Measurements from ENCODE around the gene SLC44A2. TPM values are rescaled to one million over a fixed set of nuclear protein-coding genes. Genes with fewer than 3 reads are reported as not detected.
A peak's percentile ranks its signal among the peaks of the same experiment; 100 is the strongest.

The SLC44A2 gene
- total and polyA plus RNA-seq, 2 of the 13 experiments (the other 11 are each of a cell fraction or from before 2014, with no cell fraction given): 2.4 to 5.6 TPM

- TF ChIP-seq SNAPC4 (CRISPR knock-in tag; IDR thresholded peaks at IDR 0.05): no peak
- no peak for TF ChIP-seq ZSCAN9 (CRISPR knock-in tag; IDR thresholded peaks at IDR 0.05; ENCODE audit: borderline replicate concordance)
- peak; percentile 87 for TF ChIP-seq STAG1 (CRISPR knock-in tag; IDR thresholded peaks at IDR 0.05)
- TF ChIP-seq ZNF768 (CRISPR knock-in tag; IDR thresholded peaks at IDR 0.05): 0 out of 2 replicates have a peak, but pooled peaks have one; percentile 30
- TF ChIP-seq ZBTB40 (IDR thresholded peaks at IDR 0.05): no peak
- TF ChIP-seq ZBTB40 (CRISPR knock-in tag; IDR thresholded peaks at IDR 0.05): no peak
- no peak for TF ChIP-seq ATF5 (CRISPR knock-in tag; IDR thresholded peaks at IDR 0.05; ENCODE audit: low read depth)
- TF ChIP-seq SOX13 (IDR thresholded peaks at IDR 0.05): no peak
- 0 out of 4 replicates have a peak, but pooled peaks of 1 of the 2 experiments have one; percentile 12 for TF ChIP-seq SOX13 (CRISPR knock-in tag; conservative IDR thresholded peaks at IDR 0.05 in 1 of 2, IDR thresholded peaks at IDR 0.05 in 1 of 2)
- no peak for TF ChIP-seq MLXIP (CRISPR knock-in tag; IDR thresholded peaks at IDR 0.05; ENCODE audit: borderline replicate concordance)
Observed at GRCh38 chr19:10644260-10645007, 19.1 kb downstream of the SLC44A2 start (continued).

Data from HepG2 (cell line).